ENCODE results near the gene CTDP1. TPM values are rescaled to one million over a fixed set of nuclear protein-coding genes. Genes with fewer than 3 reads are reported as not detected.

CTDP1 gene
- total RNA-seq, 4 donors from 2014 or later = 20.7 to 36.2 (median 25.8) TPM

DNA sequence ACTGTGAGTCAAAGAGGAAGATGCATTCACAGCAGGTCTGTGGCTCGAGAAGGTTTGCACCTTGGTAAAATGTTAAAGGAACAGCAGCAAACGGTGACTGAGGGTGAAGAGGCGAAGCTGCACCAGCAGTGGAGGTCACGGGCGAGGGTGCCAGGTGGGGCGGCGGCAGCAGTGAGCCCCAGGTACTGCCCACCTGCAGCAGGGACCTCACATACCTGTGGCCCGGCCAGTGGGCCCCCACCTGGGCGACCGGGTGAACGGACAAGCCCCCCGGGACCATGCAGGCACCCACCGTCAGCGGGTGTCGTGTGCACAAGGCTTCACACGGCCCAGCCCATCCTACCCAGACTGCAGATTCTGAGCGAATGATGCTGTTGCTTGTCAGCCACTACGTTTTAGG, 94.5 kb downstream of the CTDP1 start:
- peak in 2 of 3 donors; percentile 14 to 24 for DNase-seq
- H3K4me3 ChIP-seq = no peak overlapping the region
- no peaks in the 10 kb centered on the region for H3K36me3 ChIP-seq
- no peaks in the 10 kb centered on the region for H3K9me3 ChIP-seq
- no peak overlapping the region for H3K27ac ChIP-seq
- H3K27me3 ChIP-seq = no peaks in the 10 kb centered on the region
- H3K4me1 ChIP-seq = no peaks in the 10 kb centered on the region
- TF ChIP-seq, protein P1, sequence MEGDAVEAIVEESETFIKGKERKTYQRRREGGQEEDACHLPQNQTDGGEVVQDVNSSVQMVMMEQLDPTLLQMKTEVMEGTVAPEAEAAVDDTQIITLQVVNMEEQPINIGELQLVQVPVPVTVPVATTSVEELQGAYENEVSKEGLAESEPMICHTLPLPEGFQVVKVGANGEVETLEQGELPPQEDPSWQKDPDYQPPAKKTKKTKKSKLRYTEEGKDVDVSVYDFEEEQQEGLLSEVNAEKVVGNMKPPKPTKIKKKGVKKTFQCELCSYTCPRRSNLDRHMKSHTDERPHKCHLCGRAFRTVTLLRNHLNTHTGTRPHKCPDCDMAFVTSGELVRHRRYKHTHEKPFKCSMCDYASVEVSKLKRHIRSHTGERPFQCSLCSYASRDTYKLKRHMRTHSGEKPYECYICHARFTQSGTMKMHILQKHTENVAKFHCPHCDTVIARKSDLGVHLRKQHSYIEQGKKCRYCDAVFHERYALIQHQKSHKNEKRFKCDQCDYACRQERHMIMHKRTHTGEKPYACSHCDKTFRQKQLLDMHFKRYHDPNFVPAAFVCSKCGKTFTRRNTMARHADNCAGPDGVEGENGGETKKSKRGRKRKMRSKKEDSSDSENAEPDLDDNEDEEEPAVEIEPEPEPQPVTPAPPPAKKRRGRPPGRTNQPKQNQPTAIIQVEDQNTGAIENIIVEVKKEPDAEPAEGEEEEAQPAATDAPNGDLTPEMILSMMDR (IDR thresholded peaks at IDR 0.05) = no peak
- TF ChIP-seq POLR2A (IDR thresholded peaks at IDR 0.05) = no peak

DNA sequence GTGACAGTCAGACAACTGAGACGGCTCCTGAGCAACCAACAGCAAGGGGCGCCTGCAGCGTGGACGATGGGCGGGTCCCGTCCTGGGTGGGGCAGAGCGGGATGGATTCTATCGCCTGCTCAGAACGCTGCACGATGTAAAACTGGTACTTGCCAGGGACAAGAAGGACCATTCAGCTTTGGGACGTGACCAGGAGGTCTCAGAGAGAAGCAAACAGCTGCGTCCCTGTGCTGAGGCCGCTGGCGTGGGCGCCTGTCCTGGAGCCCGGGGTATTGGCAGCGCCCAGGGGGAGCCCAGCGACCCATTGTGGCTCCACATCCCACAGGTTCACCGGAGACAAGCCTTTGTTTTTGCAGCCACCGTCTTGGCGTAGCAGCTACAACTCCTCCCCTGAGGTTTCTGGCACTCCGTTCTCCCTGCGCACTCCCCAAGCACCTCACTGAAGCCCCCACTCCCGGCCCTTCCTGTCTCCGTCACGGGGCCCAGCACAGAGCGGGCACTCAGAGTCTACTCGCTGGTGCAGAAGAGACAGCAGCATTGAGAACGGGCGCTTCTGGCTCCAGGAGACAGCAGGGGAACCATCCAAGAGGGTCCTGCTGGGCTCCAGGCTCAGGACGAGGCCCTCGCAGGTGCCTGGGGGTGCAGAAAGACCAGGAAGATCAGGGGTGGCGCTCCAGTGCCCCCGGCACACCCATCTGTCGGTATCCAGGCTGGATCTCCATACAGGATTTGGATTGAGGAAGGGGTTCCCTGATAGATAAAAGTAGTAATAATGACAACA, 96.0 kb downstream of the CTDP1 start:
- Histone ChIP-seq H3K27me3 (no peaks in the 10 kb centered on the region), H3K4me1 (no peaks in the 10 kb centered on the region), H3K36me3 (no peaks in the 10 kb centered on the region), H3K4me3 (no peak overlapping the region), H3K27ac (no peak overlapping the region), H3K9me3 (no peaks in the 10 kb centered on the region)
- peak in 2 of 3 donors; percentile 35 to 39 for DNase-seq
- TF ChIP-seq POLR2A (IDR thresholded peaks at IDR 0.05) = no peak
- TF ChIP-seq, protein P1 (IDR thresholded peaks at IDR 0.05) = no peak

DNA sequence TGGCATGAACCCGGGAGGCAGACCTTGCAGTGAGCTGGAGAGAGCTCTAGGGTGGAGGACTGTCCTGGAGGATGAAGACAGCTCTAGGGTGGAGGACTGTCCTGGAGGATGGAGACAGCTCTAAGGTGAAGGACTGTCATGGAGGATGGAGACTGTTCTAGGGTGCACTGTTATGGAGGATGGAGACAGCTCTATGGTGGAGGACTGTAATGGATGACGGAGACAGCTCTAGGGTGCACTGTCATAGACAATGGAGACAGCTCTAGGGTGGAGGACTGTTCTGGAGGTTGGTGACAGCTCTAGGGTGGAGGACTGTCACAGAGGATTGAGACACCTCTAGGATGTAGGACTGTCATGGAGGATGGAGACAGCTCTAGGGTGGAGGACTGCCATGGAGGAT, 97.1 kb downstream of the CTDP1 start:
- no peak overlapping the region for H3K27ac ChIP-seq
- peak in 1 of 3 donors; percentile 14 for DNase-seq
- H3K36me3 ChIP-seq = no peaks in the 10 kb centered on the region
- TF ChIP-seq, protein P1 (IDR thresholded peaks at IDR 0.05) = no peak
- TF ChIP-seq POLR2A (IDR thresholded peaks at IDR 0.05) = no peak
- no peaks in the 10 kb centered on the region for H3K4me1 ChIP-seq
- H3K9me3 ChIP-seq = no peaks in the 10 kb centered on the region
- no peaks in the 10 kb centered on the region for H3K27me3 ChIP-seq
- no peak overlapping the region for H3K4me3 ChIP-seq

DNA sequence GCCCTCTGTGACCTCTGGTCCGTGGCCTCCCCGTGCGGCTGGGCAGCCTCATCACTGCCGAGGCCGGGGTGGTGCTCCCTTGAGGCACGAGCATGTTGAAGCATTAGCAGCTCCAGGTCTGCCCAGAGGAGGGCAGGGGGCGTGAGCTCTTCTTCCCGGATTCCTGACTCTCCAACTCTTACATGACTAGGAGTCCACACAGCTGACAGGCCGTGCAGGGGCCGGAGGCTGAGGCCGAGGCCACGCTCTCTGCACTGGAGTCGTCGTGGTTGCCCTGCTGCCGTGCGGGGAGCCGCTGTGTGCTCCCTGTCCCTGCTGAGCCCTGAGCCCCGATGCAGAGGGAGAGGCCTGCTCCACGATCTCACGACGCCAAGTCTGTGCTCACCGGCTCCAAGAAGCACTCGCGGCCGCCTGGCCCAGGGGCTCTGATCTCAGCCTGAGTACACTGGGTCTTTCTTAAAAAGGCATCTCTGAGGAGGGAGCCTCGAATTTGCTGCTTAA, 98.7 kb downstream of the CTDP1 start:
- H3K4me3 ChIP-seq = no peak overlapping the region
- DNase-seq = peak in 2 of 3 donors; percentile 25
- no peaks in the 10 kb centered on the region for H3K36me3 ChIP-seq
- H3K9me3 ChIP-seq = no peaks in the 10 kb centered on the region
- H3K27me3 ChIP-seq = no peaks in the 10 kb centered on the region
- TF ChIP-seq, protein P1 (IDR thresholded peaks at IDR 0.05) = no peak
- no peak for TF ChIP-seq POLR2A (IDR thresholded peaks at IDR 0.05)
- no peaks in the 10 kb centered on the region for H3K4me1 ChIP-seq
- no peak overlapping the region for H3K27ac ChIP-seq

DNA sequence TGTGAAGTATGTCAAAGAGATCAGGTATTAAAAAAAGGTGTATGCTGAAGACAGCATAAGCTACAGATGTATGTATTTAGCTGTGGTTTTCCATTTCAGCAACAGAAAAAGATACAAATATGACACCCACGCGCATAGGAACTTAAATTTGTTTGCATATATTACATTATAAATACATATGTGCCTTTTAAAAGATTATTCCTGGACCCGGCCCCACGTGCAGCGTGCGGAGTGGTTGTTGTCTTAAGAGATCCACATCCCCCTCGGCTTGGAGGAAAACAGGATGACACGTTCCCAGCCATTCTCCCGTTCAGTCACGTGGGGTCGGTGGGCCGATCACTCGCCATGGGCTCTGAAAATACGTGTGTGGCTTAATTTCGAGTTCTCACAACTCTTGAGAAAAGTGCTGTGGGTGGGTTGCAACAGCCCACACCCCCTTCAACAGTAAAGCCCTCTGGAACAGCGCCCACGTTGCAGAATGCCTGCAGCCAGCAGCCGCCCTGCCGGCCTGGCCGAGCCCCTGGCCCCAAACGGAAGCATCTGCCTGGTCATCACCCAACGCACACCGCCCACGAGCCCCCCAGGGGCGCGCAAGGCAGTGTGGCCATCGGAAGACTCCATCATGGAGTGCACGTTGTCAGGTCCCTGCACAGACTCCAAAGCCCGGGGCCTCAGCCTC, 99.6 kb downstream of the CTDP1 start:
- DNase-seq = peak in 2 of 3 donors; percentile 21 to 24
- H3K27me3 ChIP-seq = no peaks in the 10 kb centered on the region

More for the DNA sequence above, 99.6 kb downstream of the CTDP1 start:
- no peaks in the 10 kb centered on the region for H3K9me3 ChIP-seq
- H3K4me1 ChIP-seq = no peaks in the 10 kb centered on the region
- no peaks in the 10 kb centered on the region for H3K36me3 ChIP-seq
- no peak for TF ChIP-seq POLR2A (IDR thresholded peaks at IDR 0.05)
- TF ChIP-seq, protein P1 (IDR thresholded peaks at IDR 0.05) = no peak
- no peak overlapping the region for H3K27ac ChIP-seq
- H3K4me3 ChIP-seq = no peak overlapping the region
